NCI-H2171 (cell line): Measurements from ENCODE around the gene TTLL9.
A peak's percentile ranks its signal among the peaks of the same experiment; 100 is the strongest.

ENCODE experiments used
- DNase-seq: peaks from one replicate; lab custom pipeline; 2025; lab: John Stamatoyannopoulos, UW

Gene TTLL9

GRCh38 chr20:31984981-31985471 is 114.6 kb downstream of the TTLL9 start:
- DNase-seq, result peak; percentile 84

- no peak for DNase-seq
These were observed 117.3 kb downstream of the TTLL9 start for GRCh38 chr20:31987744-31988143.

GRCh38 chr20:31988430-31989015 is 118.1 kb downstream of the TTLL9 start:
- DNase-seq, result no peak

- DNase-seq, result peak; percentile 27
These were observed 118.7 kb downstream of the TTLL9 start for GRCh38 chr20:31989030-31989645.

- DNase-seq, result peak; percentile 98
These were observed 120.4 kb downstream of the TTLL9 start for GRCh38 chr20:31990641-31991338.

GRCh38 chr20:31991339-31991705 is 120.9 kb downstream of the TTLL9 start:
- peak; percentile 76 for DNase-seq

- no peak for DNase-seq
These were observed 121.7 kb downstream of the TTLL9 start for GRCh38 chr20:31992086-31992485.
